ENCODE data around the gene TUSC2. TPM values are rescaled to one million over a fixed set of nuclear protein-coding genes. Genes with fewer than 3 reads are reported as not detected.

Gene TUSC2
- total and polyA plus RNA-seq, 2 of the 13 experiments (the other 11 are each of a cell fraction or from before 2014, with no cell fraction given), result 36.7 to 39.1 TPM

GRCh38 chr3:50350527-50351322, 22.7 kb upstream of the TUSC2 start, which contains the start of the genes CYB561D2 and NPRL2 (continued):
- 0 out of 2 replicates have a peak, but pooled peaks have one; percentile 39 for TF ChIP-seq KIAA2018 (CRISPR knock-in tag; IDR thresholded peaks at IDR 0.05; ENCODE audit: borderline replicate concordance)
- peak; percentile 87; the same call in 1 of the 2 replicates for TF ChIP-seq KDM5A (IDR thresholded peaks at IDR 0.05; ENCODE audit: borderline replicate concordance, low read length)
- TF ChIP-seq ZNF619 (CRISPR knock-in tag; IDR thresholded peaks at IDR 0.05), result peak; percentile 82
- peak; percentile 95 for TF ChIP-seq SPEN (CRISPR knock-in tag; IDR thresholded peaks at IDR 0.05; ENCODE audit: low read depth)
- 0 out of 2 replicates have a peak, but pooled peaks have one; percentile 80 for TF ChIP-seq GPN1 (CRISPR knock-in tag; IDR thresholded peaks at IDR 0.05; ENCODE audit: borderline replicate concordance)
- peak; percentile 47; the same call in 1 of the 2 replicates for TF ChIP-seq GATA4 (IDR thresholded peaks at IDR 0.05; ENCODE audit: borderline replicate concordance, low read depth)
- no peak for TF ChIP-seq NR3C1 (CRISPR knock-in tag; IDR thresholded peaks at IDR 0.05)
- no peak for TF ChIP-seq LCORL (IDR thresholded peaks at IDR 0.05)
- TF ChIP-seq LCORL (CRISPR knock-in tag; IDR thresholded peaks at IDR 0.05), result peak; percentile 77
- peak; percentile 96 for TF ChIP-seq ZNF333 (CRISPR knock-in tag; IDR thresholded peaks at IDR 0.05; ENCODE audit: borderline replicate concordance)
- 0 out of 2 replicates have a peak, but pooled peaks have one; percentile 29 for TF ChIP-seq DNMT1 (CRISPR knock-in tag; IDR thresholded peaks at IDR 0.05)
- TF ChIP-seq TEAD2 (CRISPR knock-in tag; IDR thresholded peaks at IDR 0.05), result peak; percentile 94; the same call in 1 of the 2 replicates
- TF ChIP-seq RBM39 (IDR thresholded peaks at IDR 0.05; ENCODE audit: low read depth, low read length, poor library complexity, severe bottlenecking), result peak; percentile 92
- TF ChIP-seq ZNF746 (CRISPR knock-in tag; IDR thresholded peaks at IDR 0.05), result peak; percentile 49; the same call in 1 of the 2 replicates
- peak; percentile 63; the same call in 1 of the 2 replicates for TF ChIP-seq FOXO1 (CRISPR knock-in tag; IDR thresholded peaks at IDR 0.05)
- peak; percentile 94 for TF ChIP-seq TIGD3 (CRISPR knock-in tag; IDR thresholded peaks at IDR 0.05; ENCODE audit: borderline replicate concordance)
- TF ChIP-seq TAF15 (IDR thresholded peaks at IDR 0.05; ENCODE audit: low read depth, low read length, poor library complexity, severe bottlenecking), result no peak
- TF ChIP-seq ERF (CRISPR knock-in tag; IDR thresholded peaks at IDR 0.05), result peak; percentile 95
- peak; percentile 99 for TF ChIP-seq BORCS8-MEF2B (CRISPR knock-in tag; IDR thresholded peaks at IDR 0.05)

Measured in HepG2 (cell line).